SK-N-SH treated with all-trans-retinoic acid at 6 μM for 48 hours (cell line): ENCODE measurements around the gene MCU.
"Not testable (repeated sequence)": the region's sequence is repeated elsewhere in the genome, so short reads cannot be mapped to it uniquely, and the experiment has no call there.

Experiments
- ATAC-seq: fragments of 200-7000 bp; cut with Tn5 transposase; 3 replicates; pipeline ENCODE4 v1.9.1; 2020; ENCODE audit warnings: mild to moderate bottlenecking, moderate library complexity
- ARNTL ChIP-seq: fragments of 450-650 bp; formaldehyde crosslinking; IDR thresholded peaks from 2 replicates; pipeline ENCODE4 v1.5.0; 2020; ENCODE audit warnings: low read depth, mild to moderate bottlenecking, moderate library complexity, borderline replicate concordance
- BACH2 ChIP-seq: fragments of 250-450 bp; sonication (Bioruptor Pico); IDR thresholded peaks from 2 replicates; pipeline ENCODE4 v1.9.0; 2021; ENCODE audit warnings: mild to moderate bottlenecking, borderline replicate concordance
- CREB5 ChIP-seq: fragments of 250-450 bp; sonication (Bioruptor Pico); IDR thresholded peaks from 2 replicates; pipeline ENCODE4 v1.5.1; 2020; ENCODE audit warnings: low read depth, mild to moderate bottlenecking, moderate library complexity
- CSDC2 ChIP-seq: fragments of 250-450 bp; sonication (Bioruptor Pico); IDR thresholded peaks from 2 replicates; pipeline ENCODE4 v1.5.0; 2020; ENCODE audit warnings: mild to moderate bottlenecking, moderate library complexity
- CSRNP3 ChIP-seq: fragments of 250-450 bp; sonication (Bioruptor Pico); IDR thresholded peaks from 2 replicates; pipeline ENCODE4 v1.5.1; 2021; ENCODE audit warnings: mild to moderate bottlenecking, moderate library complexity
- ESRRG ChIP-seq: fragments of 250-450 bp; sonication (Bioruptor Pico); IDR thresholded peaks from 2 replicates; pipeline ENCODE4 v1.6.1; 2021; ENCODE audit warnings: mild to moderate bottlenecking
- GLIS3 ChIP-seq: fragments of 250-450 bp; sonication (Bioruptor Pico); IDR thresholded peaks from 2 replicates; pipeline ENCODE4 v1.5.0; 2020; ENCODE audit warnings: mild to moderate bottlenecking, moderate library complexity
- ISL1 ChIP-seq: fragments of 250-450 bp; sonication (Bioruptor Pico); IDR thresholded peaks from 2 replicates; pipeline ENCODE4 v2.1.2; 2022; ENCODE audit warnings: mild to moderate bottlenecking, moderate library complexity
- OSR1 ChIP-seq: fragments of 250-450 bp; sonication (Bioruptor Pico); IDR thresholded peaks from 2 replicates; pipeline ENCODE4 v1.8.0; 2022; ENCODE audit warnings: moderate library complexity, mild to moderate bottlenecking, inconsistent platforms
- POU6F1 ChIP-seq: fragments of 250-450 bp; sonication (Bioruptor Pico); IDR thresholded peaks from 2 replicates; pipeline ENCODE4 v1.8.0; 2021; ENCODE audit warnings: low read depth, mild to moderate bottlenecking, moderate library complexity, borderline replicate concordance
- RARB ChIP-seq: fragments of 250-450 bp; sonication (Bioruptor Pico); IDR thresholded peaks from 2 replicates; pipeline ENCODE4 v1.8.0; 2021; ENCODE audit warnings: mild to moderate bottlenecking, moderate library complexity
- SNAI2 ChIP-seq: fragments of 250-450 bp; sonication (Bioruptor Pico); IDR thresholded peaks from 2 replicates; pipeline ENCODE4 v1.5.0; 2020; ENCODE audit warnings: mild to moderate bottlenecking, moderate library complexity
- TCF4 ChIP-seq: fragments of 250-450 bp; sonication (Bioruptor Pico); IDR thresholded peaks from 2 replicates; pipeline ENCODE4 v1.8.0; 2021; ENCODE audit warnings: mild to moderate bottlenecking, moderate library complexity, borderline replicate concordance
- TOX ChIP-seq: fragments of 250-450 bp; sonication (Bioruptor Pico); IDR thresholded peaks from 2 replicates; pipeline ENCODE4 v1.8.0; 2021; ENCODE audit warnings: mild to moderate bottlenecking, moderate library complexity, borderline replicate concordance
- ZC3H10 ChIP-seq: fragments of 250-450 bp; sonication (Bioruptor Pico); IDR thresholded peaks from 2 replicates; pipeline ENCODE4 v1.5.1; 2021; ENCODE audit warnings: mild to moderate bottlenecking, moderate library complexity
- ZFP3 ChIP-seq: fragments of 250-450 bp; sonication (Bioruptor Pico); IDR thresholded peaks from 2 replicates; pipeline ENCODE4 v1.5.0; 2020; ENCODE audit warnings: mild to moderate bottlenecking, moderate library complexity
- ZFP30 ChIP-seq: fragments of 450-650 bp; formaldehyde crosslinking; IDR thresholded peaks from 2 replicates; pipeline ENCODE4 v1.5.0; 2022; ENCODE audit warnings: mild to moderate bottlenecking, moderate library complexity
- ZNF70 ChIP-seq: fragments of 450-650 bp; formaldehyde crosslinking; IDR thresholded peaks from 2 replicates; pipeline ENCODE4 v1.5.0; 2020; ENCODE audit warnings: mild to moderate bottlenecking, moderate library complexity
- ZNF8 ChIP-seq: fragments of 450-650 bp; formaldehyde crosslinking; IDR thresholded peaks from 2 replicates; pipeline ENCODE4 v1.5.0; 2020; ENCODE audit warnings: mild to moderate bottlenecking, moderate library complexity

Gene MCU

GRCh38 chr10:72735288-72735936, 43.5 kb downstream of the MCU start:
- no peak for TF ChIP-seq ZFP3 (CRISPR knock-in tag)
- no peak for TF ChIP-seq ZNF8 (CRISPR knock-in tag)
- no peak for TF ChIP-seq ZC3H10
- no peak for TF ChIP-seq SNAI2 (CRISPR knock-in tag)
- no peak for TF ChIP-seq POU6F1 (CRISPR knock-in tag)
- TF ChIP-seq CSRNP3 (CRISPR knock-in tag) = no peak
- TF ChIP-seq ISL1 = no peak
- no peak for TF ChIP-seq CSDC2
- no peak for TF ChIP-seq ESRRG (CRISPR knock-in tag)
- TF ChIP-seq RARB (CRISPR knock-in tag) = no peak
- TF ChIP-seq BACH2 = no peak
- ATAC-seq = no peak

- TF ChIP-seq BACH2 (no peak), ZC3H10 (no peak), ARNTL (no peak), CSRNP3 (CRISPR knock-in tag) (no peak), OSR1 (CRISPR knock-in tag) (no peak), RARB (CRISPR knock-in tag) (no peak), ESRRG (CRISPR knock-in tag) (no peak), CREB5 (no peak), SNAI2 (CRISPR knock-in tag) (no peak), ZNF8 (CRISPR knock-in tag) (no peak), TCF4 (no peak), TOX (CRISPR knock-in tag) (no peak), POU6F1 (CRISPR knock-in tag) (no peak)
- ATAC-seq = no peak; the same call in 1 of the 3 replicates
These were observed 44.4 kb downstream of the MCU start for GRCh38 chr10:72736176-72736827.

- no peak for ATAC-seq
- TF ChIP-seq CREB5 (no peak), GLIS3 (CRISPR knock-in tag) (no peak), POU6F1 (CRISPR knock-in tag) (no peak), ZC3H10 (no peak), ZFP3 (CRISPR knock-in tag) (no peak), SNAI2 (CRISPR knock-in tag) (no peak), CSDC2 (no peak), ZNF70 (CRISPR knock-in tag) (no peak), RARB (CRISPR knock-in tag) (no peak), BACH2 (no peak), ZFP30 (CRISPR knock-in tag) (no peak)
- TF ChIP-seq, all 23 proteins: peak for 0
These were observed 44.9 kb downstream of the MCU start for GRCh38 chr10:72736828-72737220.

- not testable (repeated sequence) for ATAC-seq
These were observed 45.4 kb downstream of the MCU start for GRCh38 chr10:72737357-72737756.
